Neuronal stem cell (in vitro differentiated cells): Measurements from ENCODE around the gene TBX1.

Source experiments
- DNase-seq: peaks from one replicate; pipeline ENCODE4 v3.0.0-alpha.2; 2013; ENCODE audit warnings: low spot score
- H2AFZ ChIP-seq: one replicate; pipeline ENCODE4 v1.6.1; 2013; ENCODE audit warnings: mild to moderate bottlenecking, low read length, inconsistent platforms
- H2AK5ac ChIP-seq: 2 replicates; pipeline ENCODE4 v1.6.1; 2013; ENCODE audit warnings: low read depth, mild to moderate bottlenecking, inconsistent platforms, low read length, moderate library complexity, mixed read lengths
- H2BK120ac ChIP-seq: 2 replicates; pipeline ENCODE4 v1.6.1; 2013; ENCODE audit warnings: low read depth, mild to moderate bottlenecking, inconsistent platforms, low read length, moderate library complexity, mixed read lengths
- H2BK12ac ChIP-seq: one replicate; pipeline ENCODE4 v1.6.1; 2013; ENCODE audit warnings: low read length, inconsistent platforms
- H2BK15ac ChIP-seq: 2 replicates; pipeline ENCODE4 v1.6.1; 2013; ENCODE audit warnings: mild to moderate bottlenecking, low read length, inconsistent platforms, mixed read lengths
- H2BK5ac ChIP-seq: one replicate; pipeline ENCODE4 v1.6.1; 2013; ENCODE audit warnings: inconsistent platforms, mild to moderate bottlenecking, low read length, moderate library complexity
- H3K14ac ChIP-seq: one replicate; pipeline ENCODE4 v1.6.1; 2013; ENCODE audit warnings: low read length, inconsistent platforms
- H3K18ac ChIP-seq: 2 replicates; pipeline ENCODE4 v1.6.1; 2013; ENCODE audit warnings: low read length, inconsistent platforms
- H3K23ac ChIP-seq: 2 replicates; pipeline ENCODE4 v1.6.1; 2013; ENCODE audit warnings: low read depth, mild to moderate bottlenecking, mixed read lengths, low read length, inconsistent platforms; ENCODE audit not compliant: poor library complexity
- H3K27ac ChIP-seq: replicated peaks from 3 replicates; pipeline ENCODE4 v1.5.1; 2013; ENCODE audit warnings: low read length, inconsistent platforms
- H3K27me3 ChIP-seq, 3 experiments: 2 replicates each; pipeline ENCODE4 v1.6.1; 2013; ENCODE audit warnings: low read length in 3 of 3, mild to moderate bottlenecking in 2 of 3, inconsistent platforms in 1 of 3, low read depth in 1 of 3, mixed read lengths in 1 of 3, moderate library complexity in 1 of 3; ENCODE audit not compliant: control insufficient read depth in 3 of 3, insufficient read depth in 3 of 3
- H3K36me3 ChIP-seq, 2 donors: replicated peaks in 1 of 2; 2 replicates each; pipeline ENCODE4 v1.6.1; 2013; ENCODE audit warnings: low read length in 2 of 2; ENCODE audit not compliant: control insufficient read depth in 2 of 2, insufficient read depth in 2 of 2
- H3K4ac ChIP-seq: 2 replicates; pipeline ENCODE4 v1.6.1; 2013; ENCODE audit warnings: inconsistent platforms, mild to moderate bottlenecking, low read length, moderate library complexity
- H3K4me1 ChIP-seq, 2 donors: 1 replicate in 1 of 2; 2 replicates in 1 of 2; pipeline ENCODE4 v1.6.1; 2013; ENCODE audit warnings: low read length in 2 of 2, low read depth in 1 of 2; ENCODE audit not compliant: control insufficient read depth in 2 of 2, insufficient read depth in 1 of 2
- H3K4me2 ChIP-seq: one replicate; pipeline ENCODE4 v1.6.1; 2013; ENCODE audit warnings: mild to moderate bottlenecking, low read length, inconsistent platforms; ENCODE audit not compliant: insufficient read depth, poor library complexity, severe bottlenecking
- H3K4me3 ChIP-seq, 2 donors: 2 replicates each; pipeline ENCODE4 v1.5.1; 2013; ENCODE audit warnings: low read length in 2 of 2, mild to moderate bottlenecking in 2 of 2, inconsistent platforms in 1 of 2, moderate library complexity in 1 of 2
- H3K79me1 ChIP-seq: one replicate; pipeline ENCODE4 v1.6.1; 2013; ENCODE audit warnings: low read depth, mild to moderate bottlenecking, inconsistent platforms, low read length, moderate library complexity
- H3K9ac ChIP-seq: one replicate; pipeline ENCODE4 v1.6.1; 2013; ENCODE audit warnings: mild to moderate bottlenecking, low read depth, low read length, inconsistent platforms; ENCODE audit not compliant: poor library complexity
- H3K9me3 ChIP-seq, 2 donors: replicated peaks in 1 of 2; 2 replicates each; pipeline versions ENCODE3 to v1.6.1; 2013; ENCODE audit warnings: low read length in 2 of 2, mild to moderate bottlenecking in 2 of 2, inconsistent platforms in 1 of 2, low read depth in 1 of 2, mixed read lengths in 1 of 2, moderate library complexity in 1 of 2; ENCODE audit not compliant: control insufficient read depth in 2 of 2, insufficient read depth in 1 of 2
- H4K8ac ChIP-seq: one replicate; pipeline ENCODE4 v1.6.1; 2013; ENCODE audit warnings: low read depth, mild to moderate bottlenecking, inconsistent platforms, low read length, moderate library complexity
- H4K91ac ChIP-seq: one replicate; pipeline ENCODE4 v1.6.1; 2013; ENCODE audit warnings: low read length, low read depth, mild to moderate bottlenecking, inconsistent platforms; ENCODE audit not compliant: poor library complexity
- WGBS, 2 donors: extraction: QIAGEN DNeasy Blood & Tissue Kit; methylation state at CpG; one replicate each; pipeline ENCODE4 v1.1.7; 2013; ENCODE audit warnings: missing lambda C conversion rate in 2 of 2, mixed read lengths in 1 of 2; ENCODE audit not compliant: insufficient read length in 2 of 2, insufficient replicate concordance in 1 of 2; ENCODE audit errors: extremely low coverage in 2 of 2; 5-methylcytosine and 5-hydroxymethylcytosine counted together

The TBX1 gene

DNA sequence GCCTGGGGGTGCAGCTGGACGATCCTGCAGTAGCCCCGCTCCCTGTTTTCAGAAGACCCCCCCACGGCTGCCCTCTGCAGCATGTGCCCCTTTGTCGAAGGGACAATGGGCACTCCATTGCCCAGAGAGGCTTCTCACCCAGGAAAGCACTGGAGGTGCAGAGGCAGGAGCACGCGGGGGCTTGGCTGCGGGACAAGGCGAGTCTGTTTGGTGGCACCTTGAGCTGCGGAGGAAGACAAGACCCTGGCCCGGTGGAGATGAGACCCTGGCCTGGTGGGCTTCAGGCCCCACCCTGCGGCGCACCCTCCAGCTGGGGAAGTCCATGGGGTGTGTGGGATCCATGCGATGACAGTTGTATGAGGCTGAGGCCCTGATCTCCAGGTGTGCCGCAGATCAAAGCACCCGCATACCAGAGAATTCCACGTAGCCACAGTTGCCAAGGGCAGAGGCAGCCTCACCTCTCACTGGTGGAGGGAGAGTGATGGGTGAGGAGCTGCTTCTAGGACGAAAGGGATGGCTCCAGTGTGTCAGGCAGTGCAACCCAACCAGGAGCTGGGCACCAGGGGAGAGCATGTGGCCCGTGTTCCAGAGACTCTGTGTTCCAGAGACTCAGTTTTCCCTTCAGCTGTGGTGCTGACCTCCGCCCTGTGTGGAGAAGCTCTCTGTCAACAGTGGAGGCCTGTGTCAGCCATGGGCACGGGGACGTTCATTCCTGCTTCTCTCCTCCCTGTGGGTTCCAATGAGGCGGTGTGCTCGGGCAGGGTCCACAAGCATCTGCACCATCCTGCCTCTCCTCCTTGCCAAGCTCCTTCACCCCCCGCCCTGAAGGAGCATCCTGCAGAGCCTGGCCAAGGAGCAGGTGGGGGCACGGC lies 10.0 kb downstream of the TBX1 start:
- Histone ChIP-seq H3K23ac (peak overlapping the region; percentile 88), H3K36me3 (no peaks in the 10 kb centered on the region), H3K4me3 (no peak overlapping the region), H3K9ac (no peak overlapping the region), H3K79me1 (no peaks in the 10 kb centered on the region), H3K18ac (no peak overlapping the region), H3K27me3 (peaks cover 32 to 95% (median 44%) of the 10 kb centered on the region in 3 experiments), H2BK15ac (no peak overlapping the region), H4K91ac (no peak overlapping the region), H3K9me3 (peaks cover 2 to 4% of the 10 kb centered on the region in 2 donors), H3K4me2 (no peak overlapping the region), H3K14ac (peak overlapping the region; percentile 47), H2AK5ac (peak overlapping the region; percentile 82), H2BK120ac (no peak overlapping the region), H3K4ac (no peak overlapping the region), H2BK5ac (no peak overlapping the region), H2AFZ (no peak overlapping the region), H2BK12ac (no peak overlapping the region), H3K27ac (no peak overlapping the region), H3K4me1 (peaks cover 8 to 10% of the 10 kb centered on the region in 2 donors), H4K8ac (no peak overlapping the region)
- DNase-seq: no peak
- no CpG with 5 or more reads among the region's 25 CpGs for WGBS, 2 donors

DNA sequence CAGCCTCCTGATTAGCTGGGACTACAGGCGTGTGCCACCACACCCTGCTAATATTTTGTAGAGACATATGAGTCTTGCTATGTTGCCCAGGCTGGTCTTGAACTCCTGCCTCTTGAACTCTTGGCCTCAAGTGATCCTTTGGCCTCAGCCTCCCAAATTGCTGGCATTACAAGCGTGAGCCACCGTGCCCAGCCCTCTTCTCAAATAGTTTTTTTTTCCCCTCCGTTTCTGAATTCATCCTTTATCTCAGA lies 11.8 kb downstream of the TBX1 start:
- Histone ChIP-seq H3K4me1 (peaks cover 8 to 10% of the 10 kb centered on the region in 2 donors), H3K18ac (no peak overlapping the region), H3K23ac (no peak overlapping the region), H3K79me1 (no peaks in the 10 kb centered on the region), H3K14ac (no peak overlapping the region), H3K9ac (no peak overlapping the region), H2BK15ac (no peak overlapping the region), H2BK120ac (no peak overlapping the region), H4K8ac (no peak overlapping the region), H3K27me3 (peaks cover 14 to 89% (median 28%) of the 10 kb centered on the region in 3 experiments), H3K4ac (no peak overlapping the region), H2AK5ac (no peak overlapping the region), H3K27ac (no peak overlapping the region), H2AFZ (no peak overlapping the region), H3K36me3 (no peaks in the 10 kb centered on the region), H3K9me3 (peaks cover 2 to 4% of the 10 kb centered on the region in 2 donors), H4K91ac (no peak overlapping the region), H3K4me2 (no peak overlapping the region), H2BK12ac (no peak overlapping the region), H3K4me3 (no peak overlapping the region), H2BK5ac (no peak overlapping the region)
- no CpG with 5 or more reads among the region's 4 CpGs for WGBS, 2 donors
- DNase-seq: no peak

DNA sequence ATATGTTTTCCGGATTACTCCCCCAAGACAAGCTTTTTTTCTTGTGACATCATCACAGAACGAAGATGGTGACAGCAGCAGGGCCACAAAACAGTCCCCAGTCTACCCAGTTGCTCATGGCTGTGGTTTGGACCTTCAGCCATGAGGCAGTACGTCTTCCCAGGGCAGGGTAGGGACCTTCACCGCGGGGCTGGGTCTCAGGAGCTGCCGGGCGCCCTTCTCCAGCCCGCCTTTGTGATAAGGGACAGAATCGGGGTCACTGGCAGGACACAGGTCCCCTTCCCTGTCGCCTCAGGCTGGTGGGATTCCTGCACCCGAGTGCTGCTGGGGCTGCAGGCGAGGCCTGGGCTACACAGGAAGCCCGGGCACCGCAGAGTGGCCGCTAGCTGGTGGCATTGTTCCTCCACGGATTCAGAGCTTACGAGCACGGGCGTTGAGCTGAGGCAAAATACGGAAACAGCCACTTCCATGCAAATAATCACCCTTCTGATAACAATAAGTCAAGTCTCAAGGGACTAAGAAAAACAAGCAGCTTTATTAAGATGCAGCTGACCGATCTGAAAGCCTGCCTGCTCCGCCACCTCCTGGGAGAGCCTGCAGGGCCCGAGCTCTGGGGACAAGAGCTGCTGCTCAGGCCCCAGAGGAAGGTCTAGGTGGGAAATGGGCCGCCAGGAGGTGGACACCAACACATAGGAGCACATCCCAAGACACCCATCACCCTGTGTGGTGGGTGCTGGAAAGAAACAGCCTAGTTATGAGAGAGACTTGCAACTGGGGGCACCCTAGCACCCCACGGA lies 12.3 kb downstream of the TBX1 start:
- H3K18ac ChIP-seq: no peak overlapping the region
- H3K27me3 ChIP-seq: peaks cover 9 to 83% (median 23%) of the 10 kb centered on the region in 3 experiments
- no peaks in the 10 kb centered on the region for H3K36me3 ChIP-seq
- no peak overlapping the region for H3K4ac ChIP-seq
- H2BK12ac ChIP-seq: peak overlapping the region; percentile 76
- H2BK15ac ChIP-seq: no peak overlapping the region
- H3K79me1 ChIP-seq: no peaks in the 10 kb centered on the region
- WGBS, 2 donors: no CpG with 5 or more reads among the region's 25 CpGs
- peaks cover 2% of the 10 kb centered on the region in 2 donors for H3K9me3 ChIP-seq
- no peak overlapping the region for H3K9ac ChIP-seq
- H3K4me3 ChIP-seq: no peak overlapping the region
- no peak overlapping the region for H2BK120ac ChIP-seq
- H3K4me2 ChIP-seq: no peak overlapping the region
- no peak overlapping the region for H3K27ac ChIP-seq
- H4K91ac ChIP-seq: no peak overlapping the region
- H4K8ac ChIP-seq: no peak overlapping the region
- H2AFZ ChIP-seq: no peak overlapping the region
- DNase-seq: no peak
- peaks cover 4 to 5% of the 10 kb centered on the region in 2 donors for H3K4me1 ChIP-seq
- no peak overlapping the region for H2BK5ac ChIP-seq
- H3K23ac ChIP-seq: peak overlapping the region; percentile 76
- peak overlapping the region; percentile 63 for H2AK5ac ChIP-seq
- H3K14ac ChIP-seq: no peak overlapping the region

DNA sequence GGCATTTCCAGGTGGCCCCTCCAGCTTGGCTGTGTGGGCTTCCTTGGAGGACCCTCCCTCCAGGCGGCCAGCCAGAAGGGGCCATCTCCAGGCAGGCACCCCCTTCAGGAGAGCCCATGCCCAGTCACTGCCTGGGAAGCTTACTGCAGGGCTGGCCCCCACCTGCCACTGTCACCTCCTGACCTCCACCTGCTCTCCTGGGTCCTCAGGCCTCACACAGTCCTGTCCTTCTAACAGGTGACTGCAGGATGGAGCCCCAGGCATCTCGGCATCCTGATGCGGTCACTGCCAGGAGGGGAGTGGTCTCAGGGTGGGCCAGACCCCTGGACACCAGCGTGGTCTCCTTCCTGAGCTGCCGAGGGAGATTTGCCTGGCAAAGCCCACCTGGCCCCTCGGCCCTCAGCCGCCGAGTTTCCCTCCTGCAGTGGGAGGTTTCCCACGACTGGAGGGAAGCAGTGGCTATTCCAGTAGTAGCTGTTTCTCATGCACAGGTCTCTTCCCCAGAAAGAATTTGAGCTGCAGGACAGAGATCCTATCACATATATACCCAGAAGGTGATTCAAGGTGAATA lies 13.0 kb downstream of the TBX1 start:
- Histone ChIP-seq H3K9ac (no peak overlapping the region), H3K27me3 (peaks cover 2 to 76% (median 16%) of the 10 kb centered on the region in 3 experiments), H2BK15ac (no peak overlapping the region), H2BK5ac (no peak overlapping the region), H3K79me1 (no peaks in the 10 kb centered on the region), H3K27ac (no peak overlapping the region), H3K4me2 (no peak overlapping the region), H2BK120ac (no peak overlapping the region), H2BK12ac (no peak overlapping the region), H4K91ac (no peak overlapping the region), H3K4me3 (no peak overlapping the region), H4K8ac (no peak overlapping the region), H3K14ac (no peak overlapping the region), H3K9me3 (peaks cover 0 to 2% of the 10 kb centered on the region in 2 donors), H2AK5ac (peak overlapping the region; percentile 63), H3K23ac (peak overlapping the region; percentile 3), H3K18ac (no peak overlapping the region), H3K36me3 (no peaks in the 10 kb centered on the region), H2AFZ (no peak overlapping the region), H3K4ac (no peak overlapping the region), H3K4me1 (peaks cover 1 to 2% of the 10 kb centered on the region in 2 donors)
- WGBS, 2 donors: no CpG with 5 or more reads among the region's 9 CpGs
- DNase-seq: no peak
